ENCODE data around the gene DPT.
"Not testable (repeated sequence)": the region's sequence is repeated elsewhere in the genome, so short reads cannot be mapped to it uniquely, and the experiment has no call there.

DNA sequence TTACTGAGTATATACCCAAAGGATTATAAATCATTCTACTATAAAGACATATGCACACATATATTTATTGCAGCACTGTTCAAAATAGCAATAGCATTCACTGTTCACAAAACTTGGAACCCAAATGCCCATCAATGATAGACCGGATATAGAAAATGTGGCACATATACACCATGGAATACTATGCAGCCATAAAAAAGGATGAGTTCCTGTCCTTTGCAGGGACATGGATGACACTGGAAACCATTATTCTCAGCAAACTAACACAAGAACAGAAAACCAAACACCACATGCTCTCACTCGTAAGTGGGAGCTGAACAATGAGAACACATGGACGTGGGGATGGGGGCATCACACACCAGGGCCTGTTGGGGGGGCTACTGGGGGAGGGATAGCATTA lies 40.9 kb upstream of the DPT start:
- not testable (repeated sequence) for TF ChIP-seq POLR2A (IDR thresholded peaks at IDR 0.05)
- TF ChIP-seq, protein P1, sequence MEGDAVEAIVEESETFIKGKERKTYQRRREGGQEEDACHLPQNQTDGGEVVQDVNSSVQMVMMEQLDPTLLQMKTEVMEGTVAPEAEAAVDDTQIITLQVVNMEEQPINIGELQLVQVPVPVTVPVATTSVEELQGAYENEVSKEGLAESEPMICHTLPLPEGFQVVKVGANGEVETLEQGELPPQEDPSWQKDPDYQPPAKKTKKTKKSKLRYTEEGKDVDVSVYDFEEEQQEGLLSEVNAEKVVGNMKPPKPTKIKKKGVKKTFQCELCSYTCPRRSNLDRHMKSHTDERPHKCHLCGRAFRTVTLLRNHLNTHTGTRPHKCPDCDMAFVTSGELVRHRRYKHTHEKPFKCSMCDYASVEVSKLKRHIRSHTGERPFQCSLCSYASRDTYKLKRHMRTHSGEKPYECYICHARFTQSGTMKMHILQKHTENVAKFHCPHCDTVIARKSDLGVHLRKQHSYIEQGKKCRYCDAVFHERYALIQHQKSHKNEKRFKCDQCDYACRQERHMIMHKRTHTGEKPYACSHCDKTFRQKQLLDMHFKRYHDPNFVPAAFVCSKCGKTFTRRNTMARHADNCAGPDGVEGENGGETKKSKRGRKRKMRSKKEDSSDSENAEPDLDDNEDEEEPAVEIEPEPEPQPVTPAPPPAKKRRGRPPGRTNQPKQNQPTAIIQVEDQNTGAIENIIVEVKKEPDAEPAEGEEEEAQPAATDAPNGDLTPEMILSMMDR (IDR thresholded peaks at IDR 0.05): not testable (repeated sequence)
